Stimulated activated CD4-positive, alpha-beta T cell treated with anti-CD3 and anti-CD28 coated beads, Interleukin-12 subunit alpha, Interleukin-12 subunit beta, amount 100 ng/mL, for 48 hours (primary cell): ENCODE data around the gene AQP1.
A peak's percentile ranks its signal among the peaks of the same experiment; 100 is the strongest.

Experiments used
- DNase-seq, 3 donors: peaks; one replicate each; pipeline ENCODE4 v3.0.0-alpha.2; 2020; ENCODE audit warnings: low read depth in 2 of 3, low spot score in 1 of 3

Gene AQP1

DNA sequence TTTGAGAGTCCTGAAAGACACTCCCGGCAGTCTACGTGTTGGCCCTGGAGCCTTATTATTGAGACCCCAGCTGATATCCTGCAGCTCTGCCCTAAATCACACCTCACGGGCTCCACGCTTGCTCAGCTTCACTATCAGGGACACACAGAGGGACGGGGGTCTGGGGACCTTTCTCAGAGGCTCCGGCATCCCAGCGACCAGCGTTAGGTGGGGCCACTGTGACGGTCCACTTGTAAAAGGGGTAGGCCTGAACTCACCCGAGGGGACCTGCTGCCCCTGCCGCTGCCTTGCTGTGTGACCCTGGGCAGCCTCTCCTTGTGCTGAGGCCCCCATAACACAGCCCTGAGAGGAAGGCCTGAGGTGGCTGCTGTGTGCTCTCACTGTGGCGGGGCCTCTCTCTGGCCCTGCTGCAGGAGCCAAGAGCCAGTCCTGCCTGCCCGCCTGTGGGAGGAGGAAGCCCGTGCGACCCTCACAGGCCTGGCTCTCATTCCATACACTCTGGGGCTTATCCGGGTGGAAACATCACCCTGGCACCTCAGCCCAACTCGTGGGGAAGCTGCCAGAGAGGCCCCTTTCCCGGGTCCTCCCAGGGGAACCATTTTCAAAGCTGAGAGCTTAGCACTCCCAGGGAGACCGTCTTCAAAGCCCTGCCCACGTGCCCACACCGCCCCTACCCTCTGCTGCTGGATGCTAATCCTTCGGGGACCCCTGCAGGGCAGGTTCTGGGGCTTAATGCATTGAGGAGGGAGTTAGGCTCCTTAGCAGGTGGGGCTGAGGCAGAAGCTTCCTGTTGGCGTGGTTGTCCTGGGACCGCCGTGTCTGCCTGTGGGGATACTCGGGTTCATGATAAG, 21.7 kb downstream of the AQP1 start:
- no peak for DNase-seq

DNA sequence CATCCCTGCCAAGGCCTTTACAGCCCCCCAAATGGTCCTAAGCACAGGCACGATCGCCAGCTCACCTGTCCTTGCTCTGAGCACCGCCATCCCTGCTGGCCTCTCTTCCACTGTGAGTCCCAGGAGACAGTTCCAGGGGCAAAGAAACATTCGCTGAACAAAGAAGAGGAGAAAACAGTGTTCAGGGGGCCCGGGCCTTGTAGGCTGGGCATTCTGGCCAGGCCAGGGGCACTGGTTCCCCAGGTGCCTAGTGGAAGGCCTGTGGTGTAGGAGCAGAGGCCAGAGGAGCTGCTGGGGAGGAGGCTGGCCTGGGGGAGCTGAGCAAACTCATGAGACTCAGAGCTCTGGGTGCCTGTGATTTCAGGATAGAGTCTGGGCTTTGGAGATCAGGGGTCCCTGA, 22.6 kb downstream of the AQP1 start:
- DNase-seq: no peak

DNA sequence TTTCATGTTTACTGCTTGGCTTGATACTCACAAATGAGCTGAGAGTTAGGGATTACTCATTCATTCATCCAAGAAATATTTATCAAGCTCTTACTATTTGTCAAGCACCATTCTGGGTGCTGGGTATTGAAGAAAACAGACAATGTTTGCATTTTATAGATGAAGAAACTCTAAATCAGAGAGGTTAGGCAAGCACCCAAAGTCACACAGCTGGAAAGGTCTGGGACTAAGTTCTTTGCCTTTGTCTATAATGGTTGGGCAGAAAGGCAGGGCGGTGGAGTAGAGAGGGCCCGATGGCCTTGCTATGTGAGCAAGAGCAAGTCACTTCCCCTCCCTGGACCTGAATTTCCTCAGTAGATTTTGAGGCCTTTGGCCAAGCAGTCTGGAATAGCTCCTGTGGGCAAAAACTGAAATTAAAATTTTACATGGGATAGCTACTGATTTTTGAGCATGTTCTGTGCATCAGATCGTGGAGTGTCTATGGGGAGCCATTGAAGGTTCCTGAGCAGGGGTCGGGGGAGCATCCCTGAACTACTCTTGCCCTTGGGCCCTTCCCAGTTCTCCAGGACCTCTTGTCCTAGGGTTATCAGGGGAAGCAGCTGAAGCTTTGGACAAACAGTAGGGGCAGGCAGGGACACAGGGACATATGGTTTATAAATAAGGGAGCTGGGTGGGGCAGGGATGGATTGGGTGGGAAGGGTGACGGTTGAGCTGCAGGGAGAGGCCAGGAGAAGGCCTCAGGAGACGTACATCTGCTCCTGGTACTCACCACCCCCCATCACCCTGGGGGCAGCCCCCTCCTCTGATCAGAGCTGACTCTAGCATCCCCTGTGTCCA, 23.3 kb downstream of the AQP1 start:
- no peak for DNase-seq

DNA sequence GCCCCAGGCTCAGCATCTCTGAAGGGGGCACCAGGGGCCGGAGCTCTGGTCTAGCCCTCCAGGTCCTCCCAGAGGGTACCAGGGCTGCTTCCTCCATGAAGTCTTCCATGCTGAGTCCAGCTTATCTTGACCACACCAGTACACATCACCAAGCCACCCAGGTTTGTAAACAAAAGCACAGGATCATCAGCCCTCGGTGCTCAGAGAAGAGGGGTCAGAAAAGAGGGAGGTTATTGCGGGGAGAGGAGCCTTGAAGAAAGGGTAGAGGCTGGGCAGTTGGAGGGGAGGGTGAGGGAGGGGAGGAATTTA, 23.9 kb downstream of the AQP1 start:
- DNase-seq: no peak

DNA sequence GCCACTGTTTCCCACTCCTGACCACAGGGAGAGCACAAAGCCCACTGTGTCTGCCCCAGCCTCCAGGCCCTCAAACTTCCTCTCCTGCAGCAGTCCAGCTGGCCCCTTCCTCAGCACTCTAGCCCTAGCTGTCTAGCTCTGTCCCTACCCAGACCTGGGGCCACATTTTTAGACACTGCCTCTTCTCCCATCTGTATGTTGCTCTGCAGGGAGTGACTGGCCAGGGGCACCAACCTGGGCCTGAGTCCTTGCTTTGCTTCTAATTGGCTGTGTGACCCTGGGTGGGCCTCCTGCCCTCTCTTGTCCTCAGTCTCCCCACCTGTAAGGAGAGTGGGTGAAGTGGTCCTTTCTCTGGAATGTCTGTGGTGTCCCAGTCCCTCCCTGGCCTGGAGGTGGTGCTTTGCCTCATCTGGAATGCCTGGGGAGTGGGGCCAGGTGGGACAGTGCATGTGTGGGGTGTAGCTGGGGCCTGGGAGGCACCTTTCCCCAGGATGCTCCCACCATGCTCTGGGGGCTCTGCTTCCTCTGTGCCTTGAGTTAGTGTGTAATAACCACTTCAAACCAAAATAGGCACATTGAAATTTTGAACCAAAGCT, 25.1 kb downstream of the AQP1 start:
- no peak for DNase-seq

DNA sequence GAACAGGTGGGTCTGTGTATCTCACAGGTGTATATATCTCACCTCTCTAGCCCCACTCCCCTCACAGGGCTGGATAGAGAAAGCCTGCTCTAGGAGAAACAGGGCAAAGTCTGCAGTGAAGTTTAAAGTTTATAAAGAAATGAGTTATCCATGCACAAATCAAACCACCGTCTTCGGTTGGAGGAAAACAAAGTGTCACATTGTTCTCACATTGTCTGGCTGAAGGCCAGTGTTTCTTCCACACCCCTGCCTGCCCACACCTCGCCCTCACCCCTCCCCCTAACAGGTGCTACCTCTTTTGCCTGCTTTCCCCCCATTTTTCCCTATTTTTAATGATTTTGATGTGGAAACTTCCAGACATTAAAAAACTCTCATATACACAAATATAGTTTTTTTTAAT, 25.8 kb downstream of the AQP1 start:
- DNase-seq: no peak

DNA sequence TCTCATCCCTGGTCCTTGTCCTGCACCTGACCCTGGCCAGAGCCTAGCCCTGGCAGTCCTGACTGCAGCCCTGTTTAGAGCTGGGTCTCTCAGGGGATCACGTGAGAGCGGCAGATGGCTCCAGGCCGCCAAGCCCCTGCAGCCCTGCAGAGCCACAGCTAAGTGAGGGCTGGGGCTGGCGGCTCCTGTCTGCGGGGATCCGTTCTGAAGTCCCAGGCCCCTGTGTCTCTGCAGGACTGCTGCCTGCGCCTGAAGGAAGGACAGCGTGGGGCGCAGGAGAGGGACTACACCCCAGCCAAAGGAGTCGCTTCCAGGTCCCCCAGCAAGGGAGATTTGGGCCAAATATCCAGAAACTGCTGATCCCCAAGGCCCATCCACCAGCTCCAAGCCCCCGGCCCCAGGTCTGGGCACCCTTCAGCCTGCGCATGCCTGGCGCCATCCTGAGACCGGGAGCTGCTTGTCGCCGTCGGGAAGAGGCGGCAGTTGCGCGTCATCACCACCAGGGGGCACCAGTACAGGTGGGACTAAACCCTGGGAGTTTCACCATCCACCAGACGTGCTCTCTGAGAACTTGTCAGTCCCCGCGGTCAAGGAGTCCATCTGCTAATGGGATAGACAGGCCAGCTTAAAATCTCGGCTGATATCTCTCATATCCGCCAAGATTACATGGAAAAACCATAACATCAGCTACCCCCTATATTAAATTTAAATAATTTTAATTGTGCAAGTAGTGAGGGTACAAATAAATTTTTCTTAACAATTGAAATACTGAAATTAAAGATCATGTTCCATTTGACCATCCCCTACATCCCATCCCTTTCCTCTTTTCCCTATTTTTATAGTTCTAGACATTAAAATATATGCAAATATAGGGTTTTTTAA, 27.0 kb downstream of the AQP1 start:
- DNase-seq: peak; percentile 45 to 77 (median 73)

DNA sequence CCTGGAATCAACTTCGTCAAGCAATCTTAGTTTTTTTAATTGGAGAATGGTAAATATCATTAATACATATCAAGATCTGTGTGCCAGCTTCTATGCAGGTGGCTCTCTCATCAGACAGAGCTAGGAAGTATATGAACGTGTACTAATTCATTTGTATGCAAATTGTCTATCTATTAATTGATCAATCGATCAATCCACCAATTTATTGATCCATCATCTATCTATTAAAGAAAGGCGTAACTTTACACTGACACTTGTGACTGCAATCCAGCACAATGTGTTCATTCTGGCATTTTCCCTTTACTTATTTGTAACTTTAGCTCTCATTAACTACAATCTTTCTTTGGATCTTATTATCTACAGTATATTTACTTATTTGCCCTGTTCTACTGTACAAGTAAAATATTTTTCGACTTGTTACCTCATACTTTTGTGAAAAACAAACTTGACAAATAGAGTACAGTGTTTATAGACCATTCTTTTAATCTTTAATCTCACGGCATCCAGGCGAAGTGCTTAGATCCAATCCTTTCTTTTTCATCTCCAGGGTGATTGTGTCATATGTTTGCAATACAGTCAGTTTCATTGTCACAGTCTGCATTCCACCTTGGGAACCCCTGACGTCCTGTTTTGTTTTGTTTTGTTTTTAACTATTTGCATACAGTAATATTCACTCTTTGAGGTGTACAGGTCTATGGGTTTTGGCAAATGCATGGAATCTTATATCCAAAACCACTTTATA, 30.1 kb downstream of the AQP1 start:
- DNase-seq: no peak

DNA sequence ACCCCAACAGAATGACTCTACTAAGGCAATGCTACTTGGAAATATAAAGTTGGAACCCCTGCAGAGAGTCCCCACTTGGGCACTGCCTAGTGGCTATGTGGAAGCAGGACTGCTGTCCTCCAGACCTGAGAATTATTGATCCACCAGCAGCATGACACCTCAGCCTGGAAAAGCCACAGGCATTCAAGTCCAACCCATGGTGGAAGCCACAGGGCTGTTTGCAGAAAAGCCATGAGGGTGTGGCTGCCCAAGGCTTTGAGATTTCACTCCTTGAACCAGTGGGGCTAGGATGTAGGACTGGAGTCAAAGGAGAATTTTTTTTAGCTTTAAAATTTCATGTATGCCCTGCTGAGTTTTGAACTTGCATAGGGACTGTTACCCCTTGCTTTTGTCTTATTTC, 38.5 kb downstream of the AQP1 start:
- DNase-seq: no peak

DNA sequence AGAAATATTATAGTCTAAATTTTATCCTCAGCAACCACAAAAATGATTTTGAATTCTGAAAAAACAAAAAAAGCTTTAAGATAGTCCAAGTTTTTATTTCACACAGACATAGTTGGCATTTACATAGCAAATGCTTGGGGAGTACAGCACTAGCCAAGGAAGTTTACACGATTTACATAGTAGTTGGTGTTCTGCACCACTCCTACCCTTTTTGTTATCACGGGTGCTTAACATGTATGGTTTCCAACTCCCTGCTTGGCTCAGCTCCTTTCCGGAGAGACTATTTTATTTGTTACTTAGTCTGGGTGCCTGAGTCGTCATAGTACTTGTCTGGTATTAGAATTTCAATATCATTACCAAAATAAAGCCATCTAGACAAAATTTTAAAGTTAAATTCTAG, 43.3 kb downstream of the AQP1 start:
- DNase-seq: no peak

DNA sequence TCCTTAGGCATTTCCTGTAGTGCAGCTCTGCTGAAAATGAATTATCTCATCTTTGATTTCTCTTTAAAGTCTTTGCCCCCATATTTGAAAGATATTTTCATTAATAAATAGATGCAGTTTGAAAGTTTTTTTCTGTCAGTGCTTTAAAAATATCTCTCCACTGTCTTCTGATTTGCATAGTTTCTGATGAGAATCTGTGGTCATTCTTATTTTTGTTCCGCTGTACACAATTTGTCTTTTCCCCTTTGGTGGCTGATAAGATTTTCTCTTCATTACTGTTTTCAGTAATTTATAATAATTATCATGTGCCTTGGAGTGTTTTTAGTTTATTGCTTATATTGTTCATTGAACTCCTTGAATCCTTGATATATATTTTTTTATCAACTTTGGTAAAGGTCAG, 45.1 kb downstream of the AQP1 start:
- DNase-seq: no peak

DNA sequence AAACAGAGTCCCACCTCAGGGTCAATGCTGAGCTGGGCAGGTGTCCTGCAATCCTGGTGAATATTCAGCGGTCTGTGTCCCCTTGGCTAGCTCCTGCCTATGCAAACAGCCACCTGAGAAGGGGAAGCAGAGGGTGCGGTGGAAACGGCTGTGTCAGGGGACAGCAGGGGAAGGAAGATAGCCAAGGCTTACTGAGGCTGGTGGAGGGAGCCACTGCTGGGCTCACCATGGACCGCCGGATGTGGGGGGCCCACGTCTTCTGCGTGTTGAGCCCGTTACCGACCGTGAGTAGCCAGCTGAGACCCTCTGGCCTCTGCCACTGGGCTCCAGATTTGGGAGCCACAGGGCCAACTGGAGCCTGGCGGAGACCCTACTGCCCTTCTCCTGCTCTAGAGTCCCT, 52.2 kb downstream of the AQP1 start, which contains the start of gene GHRHR:
Gene GHRHR (plus strand): TSS at position 112 of the 400 bp plus-strand sequence. CDS start 116 bp downstream, at position 228.
- no peak for DNase-seq

DNA sequence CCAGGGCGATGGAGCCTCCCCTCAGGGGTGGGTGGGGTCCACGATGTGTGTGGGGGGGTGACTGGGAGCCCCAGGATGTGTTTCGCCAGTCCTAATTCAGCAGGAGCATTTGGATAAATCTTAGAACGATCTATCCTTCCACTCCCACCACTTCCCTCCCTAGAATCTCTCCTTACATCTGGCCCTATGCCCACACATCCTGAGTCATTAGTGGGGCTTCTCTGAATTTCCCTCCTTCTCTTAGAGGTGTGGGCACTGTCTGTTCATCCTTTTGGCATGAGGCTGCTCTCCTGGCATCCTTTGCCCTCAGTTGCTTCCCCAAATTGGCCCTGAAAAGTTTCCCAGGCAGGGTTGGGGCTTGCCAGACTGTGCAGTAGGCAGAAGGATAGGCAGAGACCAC, 53.7 kb downstream of the AQP1 start:
- no peak for DNase-seq

DNA sequence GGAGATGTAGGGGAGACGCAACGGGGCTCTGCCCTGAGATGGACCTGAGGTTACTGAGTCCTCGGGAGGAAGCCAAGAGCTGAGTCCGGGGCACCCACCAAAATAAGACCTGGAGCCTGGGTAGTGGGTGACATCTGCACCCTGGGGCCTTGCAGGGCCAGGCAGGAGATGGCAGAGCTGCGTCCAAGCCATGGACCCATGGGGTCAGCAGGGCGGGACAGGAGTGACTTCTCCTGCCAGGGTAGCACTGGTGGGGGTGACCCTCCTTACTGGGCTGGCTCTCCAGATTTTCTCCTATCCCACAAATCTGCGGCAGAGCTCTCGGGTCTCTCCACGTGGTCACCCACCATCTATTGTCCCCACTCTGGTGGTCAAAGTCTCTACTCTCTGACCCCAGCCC, 54.2 kb downstream of the AQP1 start:
- DNase-seq: no peak

DNA sequence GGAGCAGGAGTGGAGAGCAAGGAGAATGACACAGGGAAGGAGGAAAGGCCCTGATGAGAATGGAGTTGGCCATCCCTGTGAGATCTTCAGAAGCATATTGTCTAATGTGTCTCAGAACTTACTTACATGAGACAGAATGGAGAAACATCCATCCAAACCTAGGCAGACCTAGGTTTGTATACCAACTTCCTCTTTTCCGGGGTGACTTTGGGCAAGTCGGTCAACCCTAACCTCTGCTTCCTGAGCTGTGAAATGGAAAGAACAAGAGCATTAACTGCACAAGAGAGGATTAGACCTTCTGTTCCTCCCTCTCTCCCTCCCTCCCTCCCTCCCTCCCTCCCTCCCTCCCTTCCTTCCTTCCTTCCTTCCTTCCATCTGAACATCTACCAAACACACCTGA, 56.6 kb downstream of the AQP1 start:
- DNase-seq: no peak

DNA sequence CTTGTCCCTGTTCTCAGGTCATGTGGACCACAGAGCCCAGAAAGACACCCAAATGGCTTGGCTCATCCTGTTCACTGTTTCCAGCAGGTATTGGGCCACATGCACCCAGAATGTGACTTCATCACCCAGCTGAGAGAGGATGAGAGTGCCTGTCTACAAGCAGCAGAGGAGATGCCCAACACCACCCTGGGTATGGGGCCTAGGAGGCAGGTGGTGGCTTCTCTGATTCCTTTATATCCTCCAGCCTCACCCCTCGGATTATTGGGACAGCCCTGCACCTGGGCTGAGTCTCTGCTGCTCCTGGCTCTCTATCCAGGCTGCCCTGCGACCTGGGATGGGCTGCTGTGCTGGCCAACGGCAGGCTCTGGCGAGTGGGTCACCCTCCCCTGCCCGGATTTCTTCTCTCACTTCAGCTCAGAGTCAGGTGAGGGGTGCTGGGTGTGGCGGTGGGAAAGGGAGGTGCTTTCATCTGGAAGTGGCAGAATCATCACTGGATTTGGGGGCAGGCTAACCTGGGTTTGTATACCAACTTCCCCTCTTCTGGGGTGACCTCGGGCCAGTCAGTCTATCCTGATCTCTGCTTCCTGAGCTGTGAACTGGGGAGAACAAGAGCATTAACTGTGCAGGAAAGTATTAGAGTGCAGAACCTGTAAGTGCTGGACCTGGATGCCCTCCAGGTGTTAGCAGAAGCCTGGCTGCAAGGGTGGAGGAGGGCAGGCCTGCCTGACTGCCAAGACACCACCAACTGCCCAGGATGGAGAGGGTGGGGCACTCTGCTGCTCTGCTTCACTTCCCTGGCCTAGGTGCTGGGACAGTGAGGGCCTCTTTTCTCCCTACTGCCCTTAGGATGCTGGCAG, 57.3 kb downstream of the AQP1 start:
- no peak for DNase-seq

DNA sequence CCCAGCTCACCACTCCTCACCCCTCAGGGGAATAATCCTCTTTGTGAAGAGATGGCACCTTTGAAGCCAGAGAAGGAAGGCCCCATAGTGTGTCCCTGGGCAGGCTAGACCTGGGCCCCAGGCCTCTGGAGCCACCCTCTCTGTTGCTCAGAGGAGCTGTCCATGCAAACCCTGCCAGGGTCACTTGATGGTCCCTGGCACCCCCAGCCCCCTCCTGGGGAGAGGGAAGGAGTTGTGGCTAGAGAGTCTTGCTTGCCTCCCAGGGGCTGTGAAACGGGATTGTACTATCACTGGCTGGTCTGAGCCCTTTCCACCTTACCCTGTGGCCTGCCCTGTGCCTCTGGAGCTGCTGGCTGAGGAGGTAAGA, 57.9 kb downstream of the AQP1 start:
- no peak for DNase-seq

DNA sequence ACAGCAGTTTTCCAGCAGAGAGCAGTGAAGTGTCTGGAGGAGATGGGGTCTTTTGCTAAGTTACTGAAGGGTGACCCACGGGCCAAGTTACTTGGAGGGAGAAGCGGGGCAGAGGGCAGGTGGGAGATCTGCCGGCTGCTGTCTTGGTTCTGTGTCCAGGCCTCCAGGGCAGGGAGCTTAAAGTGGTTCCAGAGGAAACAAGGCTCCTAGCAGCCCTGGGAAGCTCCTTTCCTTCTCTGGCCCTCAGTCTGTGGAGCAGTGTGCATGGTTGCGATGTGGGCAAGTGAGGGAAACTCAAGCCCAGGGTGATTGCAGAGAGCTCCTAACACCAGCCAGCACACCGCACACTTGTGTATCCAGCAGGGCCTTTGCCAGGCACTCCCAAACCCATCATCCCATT, 58.4 kb downstream of the AQP1 start:
- no peak for DNase-seq

DNA sequence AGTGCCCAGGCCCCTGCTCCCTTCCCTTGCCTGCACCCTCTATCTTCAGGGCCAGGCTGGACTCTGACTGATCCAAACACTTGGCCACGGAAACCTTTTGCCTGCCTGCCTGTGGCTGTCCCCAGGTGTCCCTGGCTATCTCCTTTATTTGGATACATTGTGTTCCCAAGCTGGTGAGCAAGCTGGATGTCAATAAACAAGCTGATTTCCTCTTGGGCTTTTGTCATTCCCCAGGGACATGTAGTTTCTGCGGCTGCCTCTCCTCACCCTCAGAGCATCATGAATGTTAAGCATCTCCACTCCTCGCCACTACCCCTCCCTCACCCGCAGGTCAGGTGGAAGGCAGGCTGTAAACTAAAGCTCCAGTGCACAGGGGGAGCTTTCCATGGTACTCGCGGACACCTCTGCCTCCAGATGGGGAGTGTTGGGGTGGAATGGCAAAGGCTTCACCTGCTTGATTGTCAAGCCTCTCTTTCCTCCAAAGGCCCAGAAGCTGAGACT, 59.0 kb downstream of the AQP1 start:
- DNase-seq: no peak
